Amniotic stem cell (primary cell): ENCODE results near the gene PAF1.
"Not testable (repeated sequence)": the region's sequence is repeated elsewhere in the genome, so short reads cannot be mapped to it uniquely, and the experiment has no call there.

Source experiments
- DNase-seq: peaks from one replicate; lab custom pipeline; 2025; lab: John Stamatoyannopoulos, UW

The PAF1 gene

GRCh38 chr19:39351537-39352064 is 39.3 kb downstream of the PAF1 start:
- no peak for DNase-seq

GRCh38 chr19:39350156-39350555 is 40.8 kb downstream of the PAF1 start:
- no peak for DNase-seq

- DNase-seq: no peak
Measured at GRCh38 chr19:39349326-39349725, 41.6 kb downstream of the PAF1 start.

GRCh38 chr19:39347332-39348164 is 43.4 kb downstream of the PAF1 start:
- no peak for DNase-seq

GRCh38 chr19:39345956-39346355 is 45.0 kb downstream of the PAF1 start:
- DNase-seq: no peak

- DNase-seq: no peak
Measured at GRCh38 chr19:39342647-39343305, 48.1 kb downstream of the PAF1 start.

GRCh38 chr19:39341719-39342604 is 48.9 kb downstream of the PAF1 start, which contains the start of gene SAMD4B:
SAMD4B (plus strand) TSS chr19:39342421; CDS start chr19:39356894, 14,473 bp downstream.
- DNase-seq: peak; percentile 98

- DNase-seq: no peak
Measured at GRCh38 chr19:39341129-39341718, 49.7 kb downstream of the PAF1 start.

- DNase-seq: not testable (repeated sequence)
Measured at GRCh38 chr19:39340156-39340555, 50.8 kb downstream of the PAF1 start.

- DNase-seq: no peak
Measured at GRCh38 chr19:39339674-39340073, 51.2 kb downstream of the PAF1 start.

GRCh38 chr19:39336483-39336882 is 54.4 kb downstream of the PAF1 start:
- no peak for DNase-seq
